GM12891 (cell line): Measurements from ENCODE around the gene ZNF800.

Experiments used
- POLR2A ChIP-seq: IDR thresholded peaks from 2 replicates; pipeline ENCODE4 v1.6.1; 2011; ENCODE audit warnings: low read depth, low read length, control low read depth
- TAF1 ChIP-seq: IDR thresholded peaks from 2 replicates; pipeline ENCODE4 v1.6.1; 2011; ENCODE audit warnings: low read depth, low read length, control low read depth

GRCh38 chr7:127390186-127390816 is 2.2 kb downstream of the ZNF800 start:
- TF ChIP-seq TAF1 (no peak), POLR2A (no peak)
